ENCODE measurements around the gene PIAS4.

GRCh38 chr19:3981373-3981735, 26.2 kb upstream of the PIAS4 start:
- TF ChIP-seq CTCF (IDR thresholded peaks at IDR 0.05) (no peak), JAZF1 (CRISPR knock-in tag; IDR thresholded peaks at IDR 0.05) (no peak), RELA (CRISPR knock-in tag; IDR thresholded peaks at IDR 0.05; ENCODE audit: borderline replicate concordance) (no peak), IRF2 (CRISPR knock-in tag; IDR thresholded peaks at IDR 0.05; ENCODE audit: borderline replicate concordance, low read depth) (no peak), TEAD4 (CRISPR knock-in tag; IDR thresholded peaks at IDR 0.05) (no peak), E2F1 (CRISPR knock-in tag; IDR thresholded peaks at IDR 0.05) (no peak), ZNF263 (CRISPR knock-in tag; IDR thresholded peaks at IDR 0.05; ENCODE audit: low read depth) (no peak), ZNF317 (CRISPR knock-in tag; IDR thresholded peaks at IDR 0.05; ENCODE audit: borderline replicate concordance, low read depth) (no peak), NFATC4 (CRISPR knock-in tag; IDR thresholded peaks at IDR 0.05) (no peak), MLX (CRISPR knock-in tag; IDR thresholded peaks at IDR 0.05) (no peak)

All from WTC11 (cell line).